SK-N-SH (cell line): ENCODE results near the gene NPAT. TPM values are rescaled to one million over a fixed set of nuclear protein-coding genes. Genes with fewer than 3 reads are reported as not detected.

Source experiments
- CTCF ChIA-PET: fragments of 300-600, 350-600 bp; formaldehyde crosslinking; extraction: SDS; loops from one replicate; lab custom pipeline; 2021; lab: Yijun Ruan, JAX
- POLR2A ChIA-PET: fragments of 350-600 bp; sonication (Branson Sonifier 250); formaldehyde crosslinking; extraction: SDS; loops from one replicate; lab custom pipeline; 2020; ENCODE audit warnings: antibody characterized with exemption, inconsistent platforms; lab: Yijun Ruan, JAX
- DNase-seq: peaks from one replicate; pipeline ENCODE4 v3.0.0; 2012
- H2AFZ ChIP-seq: fragments of 200-600 bp; sonication (generic); 2 replicates; pipeline ENCODE4 v1.8.1; 2016; ENCODE audit warnings: antibody characterized with exemption, mild to moderate bottlenecking, low read depth
- H3F3A ChIP-seq: fragments of 200-600 bp; sonication (generic); replicated peaks from 2 replicates; pipeline ENCODE3; 2016; ENCODE audit warnings: antibody characterized with exemption, mild to moderate bottlenecking; ENCODE audit not compliant: insufficient read depth
- H3K27ac ChIP-seq, 2 experiments: fragments of 200-500 bp in 1 of 2; fragments of 200-600 bp in 1 of 2; sonication (Bioruptor generic) in 1 of 2; sonication (generic), shearing (Covaris generic) in 1 of 2; 2 replicates each; pipeline versions ENCODE4 v1.5.1 to v1.6.1; 2014 to 2016; ENCODE audit warnings: low read depth in 2 of 2, inconsistent platforms in 1 of 2, low read length in 1 of 2, mild to moderate bottlenecking in 1 of 2, mixed read lengths in 1 of 2
- H3K27me3 ChIP-seq: fragments of 200-600 bp; sonication (generic), shearing (Covaris generic); 2 replicates; pipeline ENCODE4 v1.6.1; 2016; ENCODE audit warnings: mixed run types; ENCODE audit not compliant: insufficient read depth
- H3K36me3 ChIP-seq, 2 experiments: fragments of 200-500 bp in 1 of 2; fragments of 200-600 bp in 1 of 2; sonication (Bioruptor generic) in 1 of 2; sonication (generic) in 1 of 2; replicated peaks in 1 of 2; 2 replicates each; pipeline versions ENCODE3 to v1.5.1; 2014 to 2016; ENCODE audit warnings: low read length in 1 of 2, mild to moderate bottlenecking in 1 of 2; ENCODE audit not compliant: insufficient read depth in 2 of 2, control insufficient read depth in 1 of 2
- H3K4me1 ChIP-seq, 2 experiments: fragments of 200-500 bp in 1 of 2; fragments of 200-600 bp in 1 of 2; sonication (Bioruptor generic) in 1 of 2; sonication (generic), shearing (Covaris generic) in 1 of 2; 2 replicates each; pipeline versions ENCODE4 v1.5.1 to v1.6.1; 2014 to 2016; ENCODE audit warnings: low read depth in 1 of 2, low read length in 1 of 2, mixed run types in 1 of 2; ENCODE audit not compliant: insufficient read depth in 2 of 2, control insufficient read depth in 1 of 2
- H3K4me2 ChIP-seq: fragments of 200-600 bp; sonication (generic), shearing (Covaris generic); 2 replicates; pipeline ENCODE4 v1.6.1; 2017; ENCODE audit warnings: mixed run types
- H3K4me3 ChIP-seq, 2 experiments: fragments of 200-500 bp in 1 of 2; fragments of 200-600 bp in 1 of 2; sonication (Bioruptor generic) in 1 of 2; sonication (generic), shearing (Covaris generic) in 1 of 2; 2 replicates each; pipeline versions ENCODE4 v1.5.1 to v1.8.1; 2014 to 2016; ENCODE audit warnings: low read depth in 2 of 2, inconsistent platforms in 1 of 2, low read length in 1 of 2, mild to moderate bottlenecking in 1 of 2, mixed read lengths in 1 of 2, moderate library complexity in 1 of 2
- H3K79me2 ChIP-seq: fragments of 200-600 bp; sonication (generic); 2 replicates; pipeline ENCODE4 v1.8.1; 2017; ENCODE audit warnings: mild to moderate bottlenecking; ENCODE audit not compliant: insufficient read depth
- H3K9ac ChIP-seq: fragments of 200-600 bp; sonication (generic); 2 replicates; pipeline ENCODE4 v1.6.1; 2017; ENCODE audit warnings: mixed run types
- H3K9me2 ChIP-seq: fragments of 200-600 bp; sonication (generic); 2 replicates; pipeline ENCODE4 v1.6.1; 2017; ENCODE audit warnings: mixed run types
- H3K9me3 ChIP-seq: fragments of 200-600 bp; sonication (generic); 2 replicates; pipeline ENCODE4 v1.6.1; 2017; ENCODE audit warnings: mixed run types, mild to moderate bottlenecking, moderate library complexity
- H4K20me1 ChIP-seq: fragments of 200-600 bp; sonication (generic); 2 replicates; pipeline ENCODE4 v1.6.1; 2017; ENCODE audit warnings: mild to moderate bottlenecking, mixed run types; ENCODE audit not compliant: insufficient read depth
- CHD2 ChIP-seq: fragments of 150-350 bp; IDR thresholded peaks from 2 replicates; pipeline ENCODE4 v1.6.1; 2018; ENCODE audit warnings: low read length; ENCODE audit not compliant: partially characterized antibody
- ELF1 ChIP-seq: IDR thresholded peaks from 2 replicates; pipeline ENCODE4 v1.4.0; 2012
- EP300 ChIP-seq, 2 experiments: IDR thresholded peaks; 2 replicates each; pipeline versions ENCODE4 v1.4.0 to v1.6.1; 2012; ENCODE audit warnings: borderline replicate concordance in 1 of 2, low read depth in 1 of 2, low read length in 1 of 2
- FOSL2 ChIP-seq: IDR thresholded peaks from 2 replicates; pipeline ENCODE4 v1.4.0; 2012; ENCODE audit warnings: low read depth, mild to moderate bottlenecking, moderate library complexity, borderline replicate concordance
- FOXM1 ChIP-seq: IDR thresholded peaks from 2 replicates; pipeline ENCODE4 v1.4.0; 2012; ENCODE audit warnings: low read depth, mild to moderate bottlenecking
- MAX ChIP-seq: IDR thresholded peaks from 2 replicates; pipeline ENCODE4 v1.4.0; 2012; ENCODE audit warnings: low read depth
- MXI1 ChIP-seq: IDR thresholded peaks from 2 replicates; pipeline ENCODE4 v1.6.1; 2012; ENCODE audit warnings: mild to moderate bottlenecking, low read depth, low read length, improper control_type of control experiment
- POLR2AphosphoS5 ChIP-seq: IDR thresholded peaks from 2 replicates; pipeline ENCODE4 v1.6.1; 2012; ENCODE audit warnings: low read depth, low read length
- RAD21 ChIP-seq: IDR thresholded peaks from 2 replicates; pipeline ENCODE4 v1.6.1; 2012; ENCODE audit warnings: mild to moderate bottlenecking, low read length
- RFX5 ChIP-seq: IDR thresholded peaks from 2 replicates; pipeline ENCODE4 v1.6.1; 2012; ENCODE audit warnings: mild to moderate bottlenecking, improper control_type of control experiment, low read length
- RXRA ChIP-seq: IDR thresholded peaks from 2 replicates; pipeline ENCODE4 v1.4.0; 2012; ENCODE audit warnings: low read depth, mild to moderate bottlenecking, borderline replicate concordance
- SIN3A ChIP-seq: IDR thresholded peaks from 2 replicates; pipeline ENCODE4 v1.6.1; 2012; ENCODE audit warnings: low read depth, mild to moderate bottlenecking, low read length, moderate library complexity, borderline replicate concordance
- TAF1 ChIP-seq: IDR thresholded peaks from 2 replicates; pipeline ENCODE4 v1.6.1; 2012; ENCODE audit warnings: low read depth, mild to moderate bottlenecking, low read length, moderate library complexity, borderline replicate concordance
- TCF12 ChIP-seq: IDR thresholded peaks from 2 replicates; pipeline ENCODE4 v1.4.0; 2012
- USF1 ChIP-seq: IDR thresholded peaks from 2 replicates; pipeline ENCODE4 v1.4.0; 2012; ENCODE audit warnings: low read depth, borderline replicate concordance
- WGBS: methylation state at CpG from one replicate; pipeline ENCODE4 v1.1.6; 2017; ENCODE audit warnings: low lambda C conversion rate; 5-methylcytosine and 5-hydroxymethylcytosine counted together
- polyA plus RNA-seq, 3 experiments: library from polyadenylated mRNA; depleted of rRNA; stranded (reverse); fragments of >200 nt; gene quantifications; 2 replicates each; pipeline ENCODE4 v1.2.3, GENCODE V29; 2012
- TF ChIP-seq, protein P1 (sequence below): IDR thresholded peaks from 2 replicates; pipeline ENCODE4; 2012
- TF ChIP-seq, protein P2 (sequence below): fragments of 150-350 bp; IDR thresholded peaks from 2 replicates; pipeline ENCODE4 v1.6.1; 2016; ENCODE audit warnings: mild to moderate bottlenecking, low read depth, low read length

Gene NPAT
- polyA plus RNA-seq, 1 of the 3 experiments (the other 2 are of a cell fraction), result 2.1 TPM

GRCh38 chr11:108206969-108207682 is 15.3 kb downstream of the NPAT start:
- no peaks in the 10 kb centered on the region for H3K4me1 ChIP-seq
- H3K27ac ChIP-seq, result no peak overlapping the region
- peaks cover 54 to 66% of the 10 kb centered on the region in 2 experiments for H3K36me3 ChIP-seq
- no peak for DNase-seq
- ChIA-PET POLR2A (interaction anchor here (1.3 kb wide), 1 partner anchor 16 kb away, joined by 3 read pairs; the partner anchor contains the start of gene ATM), CTCF (no interaction called here)
- peaks cover 16% of the 10 kb centered on the region; the same call in 1 of the 2 replicates for H3K9me3 ChIP-seq
- peak overlapping the region in 1 of 2 experiments; percentile 1; a peak in 1 of 4 replicates for H3K4me3 ChIP-seq
- no peaks in the 10 kb centered on the region for H3K9me2 ChIP-seq
- no peaks in the 10 kb centered on the region for H3K27me3 ChIP-seq
- no peak overlapping the region for H2AFZ ChIP-seq
- 29% methylated on average over 1 of the region's 8 CpGs for WGBS
- no peak for TF ChIP-seq POLR2AphosphoS5
- no peak for TF ChIP-seq ELF1
- no peak for TF ChIP-seq EP300 (IDR thresholded peaks at IDR 0.05; ENCODE audit: borderline replicate concordance in 1 of 2, low read depth in 1 of 2, low read length in 1 of 2)
- no peak for TF ChIP-seq USF1
- TF ChIP-seq, protein P1, sequence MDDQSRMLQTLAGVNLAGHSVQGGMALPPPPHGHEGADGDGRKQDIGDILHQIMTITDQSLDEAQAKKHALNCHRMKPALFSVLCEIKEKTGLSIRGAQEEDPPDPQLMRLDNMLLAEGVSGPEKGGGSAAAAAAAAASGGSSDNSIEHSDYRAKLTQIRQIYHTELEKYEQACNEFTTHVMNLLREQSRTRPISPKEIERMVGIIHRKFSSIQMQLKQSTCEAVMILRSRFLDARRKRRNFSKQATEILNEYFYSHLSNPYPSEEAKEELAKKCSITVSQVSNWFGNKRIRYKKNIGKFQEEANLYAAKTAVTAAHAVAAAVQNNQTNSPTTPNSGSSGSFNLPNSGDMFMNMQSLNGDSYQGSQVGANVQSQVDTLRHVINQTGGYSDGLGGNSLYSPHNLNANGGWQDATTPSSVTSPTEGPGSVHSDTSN, result no peak
- no peak for TF ChIP-seq FOSL2
- TF ChIP-seq TAF1, result no peak
- no peak for TF ChIP-seq RXRA
- TF ChIP-seq RAD21, result no peak
- no peak for TF ChIP-seq FOXM1
- TF ChIP-seq RFX5, result no peak
- no peak for TF ChIP-seq SIN3A
- TF ChIP-seq, protein P2, sequence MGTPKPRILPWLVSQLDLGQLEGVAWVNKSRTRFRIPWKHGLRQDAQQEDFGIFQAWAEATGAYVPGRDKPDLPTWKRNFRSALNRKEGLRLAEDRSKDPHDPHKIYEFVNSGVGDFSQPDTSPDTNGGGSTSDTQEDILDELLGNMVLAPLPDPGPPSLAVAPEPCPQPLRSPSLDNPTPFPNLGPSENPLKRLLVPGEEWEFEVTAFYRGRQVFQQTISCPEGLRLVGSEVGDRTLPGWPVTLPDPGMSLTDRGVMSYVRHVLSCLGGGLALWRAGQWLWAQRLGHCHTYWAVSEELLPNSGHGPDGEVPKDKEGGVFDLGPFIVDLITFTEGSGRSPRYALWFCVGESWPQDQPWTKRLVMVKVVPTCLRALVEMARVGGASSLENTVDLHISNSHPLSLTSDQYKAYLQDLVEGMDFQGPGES, result no peak
- TF ChIP-seq MXI1, result no peak
- TF ChIP-seq CHD2, result no peak
- TF ChIP-seq TCF12, result no peak
- no peak for TF ChIP-seq MAX
- no peaks in the 10 kb centered on the region for H3F3A ChIP-seq
- no peaks in the 10 kb centered on the region for H4K20me1 ChIP-seq
- H3K79me2 ChIP-seq, result peaks cover 86% of the 10 kb centered on the region
- H3K9ac ChIP-seq, result no peak overlapping the region
- no peak overlapping the region for H3K4me2 ChIP-seq
